ENCODE results near the gene MAPKBP1. TPM values are rescaled to one million over a fixed set of nuclear protein-coding genes. Genes with fewer than 3 reads are reported as not detected.

Gene MAPKBP1
- total RNA-seq, 2 experiments from 2014 or later = 24.7 to 33.1 TPM

GRCh38 chr15:41838400-41838897 is 64.2 kb downstream of the MAPKBP1 start, which contains the start of gene PLA2G4B:
TSS of gene PLA2G4B (plus strand) at chr15:41838847. CDS start at chr15:41838914, 67 bp downstream.
- Mint-ChIP-seq H3K27me3 (no peaks in the 10 kb centered on the region), H3K4me1 (peaks cover 2% of the 10 kb centered on the region), H3K36me3 (no peaks in the 10 kb centered on the region), H3K27ac (no peak within 1 kb of the TSS), H3K4me3 (no peak within 1 kb of the TSS), H3K9me3 (ENCODE audit: low read depth) (no peaks in the 10 kb centered on the region)
- ATAC-seq (no peak), DNase-seq (no peak)
- CTCF ChIA-PET = interaction anchor here (0.6 to 1.3 kb wide), 4 partner anchors 23 to 210 kb away, joined by 3 read pairs; no protein-coding TSS in a partner anchor

DNA sequence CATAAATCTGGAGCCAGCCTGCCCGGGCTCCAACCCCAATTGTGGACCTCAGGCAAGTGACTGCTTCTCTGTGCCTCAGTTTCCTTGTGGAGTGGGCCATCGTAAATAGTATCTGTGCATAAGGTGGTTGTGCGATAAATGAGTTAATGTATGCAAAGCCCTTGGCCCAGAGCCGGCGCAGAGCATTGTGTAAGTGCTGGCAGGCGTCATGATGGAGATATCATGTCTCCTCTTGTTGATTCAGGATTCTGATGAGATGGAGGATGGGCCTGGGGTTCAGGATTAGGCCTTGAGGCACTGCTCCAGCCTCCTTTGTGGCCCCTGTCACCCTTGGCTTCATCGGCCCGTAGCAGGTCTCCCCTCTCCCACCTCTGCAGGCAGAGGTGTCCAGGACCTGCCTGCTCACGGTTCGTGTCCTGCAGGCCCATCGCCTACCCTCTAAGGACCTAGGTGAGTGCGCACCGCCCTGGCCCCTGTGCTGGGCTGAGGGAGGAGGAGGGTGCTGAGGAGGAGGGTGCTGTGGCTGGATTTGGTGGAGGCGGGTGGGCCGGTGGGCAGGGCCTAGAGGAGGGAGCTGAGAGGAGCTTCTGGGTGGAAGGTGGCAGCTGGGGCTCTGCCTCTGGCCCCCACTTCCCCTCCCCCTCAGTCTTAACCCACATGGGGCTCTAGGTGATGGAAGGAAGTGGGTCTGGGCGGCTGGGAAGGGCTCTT is 65.7 kb downstream of the MAPKBP1 start:
- Mint-ChIP-seq H3K27me3 (no peaks in the 10 kb centered on the region), H3K9me3 (ENCODE audit: low read depth) (no peaks in the 10 kb centered on the region), H3K4me1 (peaks cover 2% of the 10 kb centered on the region), H3K4me3 (no peak overlapping the region), H3K36me3 (no peaks in the 10 kb centered on the region), H3K27ac (no peak overlapping the region)
- CTCF ChIA-PET = no interaction called here
- ATAC-seq (no peak), DNase-seq (no peak)

DNA sequence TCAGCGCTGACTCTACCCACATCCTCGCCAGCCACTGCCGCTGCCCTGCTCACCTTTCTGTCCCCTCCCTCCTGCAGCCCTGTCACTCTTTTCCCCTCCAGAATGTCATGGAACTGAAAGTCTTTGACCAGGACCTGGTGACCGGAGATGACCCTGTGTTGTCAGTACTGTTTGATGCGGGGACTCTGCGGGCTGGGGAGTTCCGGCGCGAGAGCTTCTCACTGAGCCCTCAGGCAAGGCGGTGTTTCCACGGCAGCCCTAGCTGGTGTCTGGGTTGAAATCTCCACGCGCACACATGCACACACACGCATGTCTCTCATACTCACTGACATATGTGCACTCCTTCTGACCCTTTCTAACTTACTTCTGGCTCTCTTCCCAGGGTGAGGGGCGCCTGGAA is 66.4 kb downstream of the MAPKBP1 start:
- H3K9me3 Mint-ChIP-seq (ENCODE audit: low read depth) = no peaks in the 10 kb centered on the region
- H3K27me3 Mint-ChIP-seq = no peaks in the 10 kb centered on the region
- ATAC-seq (no peak), DNase-seq (no peak)
- CTCF ChIA-PET = interaction anchor here (1.9 kb wide), 1 partner anchor 9 kb away, joined by 4 read pairs; no protein-coding TSS in a partner anchor
- H3K27ac Mint-ChIP-seq = no peak overlapping the region
- H3K4me3 Mint-ChIP-seq = no peak overlapping the region
- H3K4me1 Mint-ChIP-seq = peaks cover 2% of the 10 kb centered on the region
- no peaks in the 10 kb centered on the region for H3K36me3 Mint-ChIP-seq

GRCh38 chr15:41841131-41841530 is 66.8 kb downstream of the MAPKBP1 start:
- Mint-ChIP-seq H3K4me3 (no peak overlapping the region), H3K9me3 (ENCODE audit: low read depth) (no peaks in the 10 kb centered on the region), H3K27me3 (no peaks in the 10 kb centered on the region), H3K36me3 (no peaks in the 10 kb centered on the region), H3K4me1 (no peaks in the 10 kb centered on the region), H3K27ac (no peak overlapping the region)
- CTCF ChIA-PET = interaction anchor here (1.9 kb wide), 1 partner anchor 10 kb away, joined by 4 read pairs; no protein-coding TSS in a partner anchor
- no peak for ATAC-seq
- no peak for DNase-seq

GRCh38 chr15:41842229-41842628 is 67.9 kb downstream of the MAPKBP1 start:
- H3K27me3 Mint-ChIP-seq = no peaks in the 10 kb centered on the region
- H3K9me3 Mint-ChIP-seq (ENCODE audit: low read depth) = no peaks in the 10 kb centered on the region
- no peaks in the 10 kb centered on the region for H3K36me3 Mint-ChIP-seq
- peak; percentile 9 for ATAC-seq
- no peaks in the 10 kb centered on the region for H3K4me1 Mint-ChIP-seq
- no peak overlapping the region for H3K27ac Mint-ChIP-seq
- no peak for DNase-seq
- CTCF ChIA-PET = interaction anchor here (1.9 kb wide), 1 partner anchor 11 kb away, joined by 4 read pairs; no protein-coding TSS in a partner anchor
- H3K4me3 Mint-ChIP-seq = no peak overlapping the region

- Mint-ChIP-seq H3K36me3 (peaks cover 1% of the 10 kb centered on the region), H3K27ac (no peak overlapping the region), H3K9me3 (ENCODE audit: low read depth) (no peaks in the 10 kb centered on the region), H3K4me3 (no peak overlapping the region), H3K4me1 (peaks cover 2% of the 10 kb centered on the region), H3K27me3 (no peaks in the 10 kb centered on the region)
- DNase-seq (no peak), ATAC-seq (no peak)
- CTCF ChIA-PET = no interaction called here
Measured at GRCh38 chr15:41843571-41843970, 69.3 kb downstream of the MAPKBP1 start.

DNA sequence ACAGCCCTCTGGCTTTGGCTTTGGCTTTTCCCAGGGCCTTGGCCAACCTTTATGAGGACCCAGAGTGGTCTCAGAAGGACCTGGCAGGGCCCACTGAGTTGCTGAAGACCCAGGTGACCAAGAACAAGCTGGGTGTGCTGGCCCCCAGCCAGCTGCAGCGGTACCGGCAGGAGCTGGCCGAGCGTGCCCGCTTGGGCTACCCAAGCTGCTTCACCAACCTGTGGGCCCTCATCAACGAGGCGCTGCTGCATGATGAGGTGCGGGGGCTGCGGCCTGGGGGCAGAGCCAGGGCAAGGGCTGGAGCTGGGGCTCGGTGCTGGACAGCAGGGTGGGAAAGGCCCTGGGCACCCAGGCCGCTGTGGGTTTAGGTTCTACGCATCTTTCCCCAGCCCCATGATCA is 70.5 kb downstream of the MAPKBP1 start:
- no peaks in the 10 kb centered on the region for H3K9me3 Mint-ChIP-seq (ENCODE audit: low read depth)
- H3K27ac Mint-ChIP-seq = no peak overlapping the region
- no peaks in the 10 kb centered on the region for H3K27me3 Mint-ChIP-seq
- CTCF ChIA-PET = interaction anchor here (0.9 to 1.6 kb wide), 2 partner anchors 13 to 56 kb away, joined by 3 to 6 read pairs; no protein-coding TSS in a partner anchor
- peaks cover 1% of the 10 kb centered on the region for H3K36me3 Mint-ChIP-seq
- H3K4me3 Mint-ChIP-seq = no peak overlapping the region
- DNase-seq = no peak
- no peak for ATAC-seq
- peaks cover 3% of the 10 kb centered on the region for H3K4me1 Mint-ChIP-seq

GRCh38 chr15:41847206-41847605 is 72.9 kb downstream of the MAPKBP1 start:
- DNase-seq = no peak
- Mint-ChIP-seq H3K4me3 (no peak overlapping the region), H3K27me3 (no peaks in the 10 kb centered on the region), H3K27ac (no peak overlapping the region), H3K36me3 (peaks cover 1% of the 10 kb centered on the region), H3K4me1 (peaks cover 3% of the 10 kb centered on the region), H3K9me3 (ENCODE audit: low read depth) (no peaks in the 10 kb centered on the region)
- no peak for ATAC-seq
- CTCF ChIA-PET = interaction anchor here (1.9 kb wide), 1 partner anchor 74 kb away, joined by 4 read pairs; the partner anchor contains the start of gene MAPKBP1

DNA sequence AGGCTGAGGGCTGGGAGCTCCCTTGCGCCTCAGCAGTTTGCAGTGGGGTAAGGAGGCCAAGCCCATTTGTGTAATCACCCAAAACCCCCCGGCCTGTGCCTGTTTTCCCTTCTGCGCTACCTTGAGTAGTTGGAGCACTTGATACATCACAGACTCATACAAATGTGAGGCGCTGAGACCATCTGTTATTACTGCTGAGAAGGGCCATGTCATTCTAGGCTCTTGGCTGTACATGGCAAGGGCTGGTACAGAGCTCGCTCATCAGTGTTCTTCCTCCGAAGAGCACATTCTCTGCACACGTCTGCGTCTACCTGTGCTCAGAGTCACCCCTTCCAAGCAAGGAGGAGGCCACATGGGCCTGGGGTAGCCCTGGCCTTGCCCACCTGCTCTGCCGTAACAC is 73.7 kb downstream of the MAPKBP1 start:
- Mint-ChIP-seq H3K4me1 (peaks cover 3% of the 10 kb centered on the region), H3K36me3 (peaks cover 1% of the 10 kb centered on the region), H3K9me3 (ENCODE audit: low read depth) (no peaks in the 10 kb centered on the region), H3K4me3 (no peak overlapping the region), H3K27me3 (no peaks in the 10 kb centered on the region), H3K27ac (no peak overlapping the region)
- CTCF ChIA-PET = interaction anchor here (1.9 kb wide), 1 partner anchor 74 kb away, joined by 4 read pairs; the partner anchor contains the start of gene MAPKBP1
- ATAC-seq (no peak), DNase-seq (no peak)

DNA sequence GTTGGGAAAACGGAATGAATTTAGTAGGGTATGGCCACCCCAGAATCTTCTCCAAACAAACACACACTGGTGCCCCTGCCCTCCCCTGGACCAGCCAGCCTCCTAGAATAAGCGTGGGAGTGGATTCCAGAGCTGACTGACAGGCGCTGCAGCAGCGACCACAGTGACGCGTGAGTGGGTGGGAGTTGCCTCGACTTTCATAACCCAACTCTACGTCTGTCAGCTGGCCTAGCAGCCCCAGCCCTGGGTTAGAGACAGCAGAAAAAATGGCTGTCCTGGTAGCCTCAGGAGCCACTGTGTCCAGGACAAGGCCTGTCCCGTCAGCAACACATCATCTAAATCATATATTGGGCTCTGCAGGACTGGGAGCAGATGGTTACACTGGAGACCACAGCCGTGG is 74.3 kb downstream of the MAPKBP1 start:
- H3K27ac Mint-ChIP-seq = no peak overlapping the region
- peaks cover 3% of the 10 kb centered on the region for H3K4me1 Mint-ChIP-seq
- CTCF ChIA-PET = no interaction called here
- H3K9me3 Mint-ChIP-seq (ENCODE audit: low read depth) = no peaks in the 10 kb centered on the region
- ATAC-seq (no peak), DNase-seq (no peak)
- peaks cover 1% of the 10 kb centered on the region for H3K36me3 Mint-ChIP-seq
- H3K27me3 Mint-ChIP-seq = no peaks in the 10 kb centered on the region
- no peak overlapping the region for H3K4me3 Mint-ChIP-seq

GRCh38 chr15:41849204-41849603 is 74.9 kb downstream of the MAPKBP1 start:
- H3K4me3 Mint-ChIP-seq = no peak overlapping the region
- H3K36me3 Mint-ChIP-seq = peaks cover 1% of the 10 kb centered on the region
- no peaks in the 10 kb centered on the region for H3K9me3 Mint-ChIP-seq (ENCODE audit: low read depth)
- DNase-seq (no peak), ATAC-seq (no peak)
- H3K27ac Mint-ChIP-seq = no peak overlapping the region
- H3K4me1 Mint-ChIP-seq = peaks cover 3% of the 10 kb centered on the region
- CTCF ChIA-PET = no interaction called here
- no peaks in the 10 kb centered on the region for H3K27me3 Mint-ChIP-seq

GRCh38 chr15:41849861-41850260 is 75.6 kb downstream of the MAPKBP1 start:
- Mint-ChIP-seq H3K27me3 (no peaks in the 10 kb centered on the region), H3K9me3 (ENCODE audit: low read depth) (no peaks in the 10 kb centered on the region), H3K4me3 (no peak overlapping the region), H3K4me1 (peaks cover 3% of the 10 kb centered on the region), H3K27ac (no peak overlapping the region), H3K36me3 (peaks cover 1% of the 10 kb centered on the region)
- ATAC-seq (no peak), DNase-seq (no peak)
- CTCF ChIA-PET = no interaction called here

DNA sequence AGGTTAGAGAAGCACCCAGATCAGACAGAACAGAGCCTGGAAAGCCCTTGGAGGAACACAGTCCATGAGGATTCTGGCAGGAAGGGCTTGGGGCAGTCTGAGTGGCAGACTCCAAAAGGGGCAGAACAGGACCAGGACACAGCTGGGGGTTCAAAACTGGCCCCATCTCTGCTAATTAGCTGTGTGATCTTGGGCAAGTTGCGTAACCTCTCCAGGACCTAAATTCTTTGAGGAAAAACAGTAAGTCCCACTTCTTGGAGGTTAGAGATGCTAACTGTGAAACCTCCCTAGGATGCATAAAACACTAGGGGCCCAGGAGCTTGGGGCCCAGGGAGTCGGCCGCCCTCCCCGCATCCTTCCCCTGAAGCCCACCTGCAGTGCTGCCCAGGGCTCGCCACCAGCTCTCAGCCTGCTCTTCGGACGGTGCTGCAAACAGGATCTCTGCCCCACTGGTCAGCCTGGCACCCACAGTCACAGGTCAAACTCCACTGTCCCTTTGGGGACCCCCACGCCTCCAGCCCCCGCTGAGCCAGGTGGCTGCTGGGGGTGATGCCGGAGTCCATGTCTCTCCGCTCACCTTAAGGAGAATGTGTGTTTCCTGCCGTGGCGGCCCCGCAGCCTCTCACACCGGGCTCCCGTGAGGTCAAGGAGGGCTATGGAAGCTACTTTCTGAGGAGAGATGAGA is 76.3 kb downstream of the MAPKBP1 start:
- no peak for ATAC-seq
- DNase-seq = no peak
- CTCF ChIA-PET = no interaction called here
- peaks cover 1% of the 10 kb centered on the region for H3K36me3 Mint-ChIP-seq
- H3K4me3 Mint-ChIP-seq = no peak overlapping the region
- H3K4me1 Mint-ChIP-seq = peaks cover 3% of the 10 kb centered on the region
- no peak overlapping the region for H3K27ac Mint-ChIP-seq
- no peaks in the 10 kb centered on the region for H3K27me3 Mint-ChIP-seq
- no peaks in the 10 kb centered on the region for H3K9me3 Mint-ChIP-seq (ENCODE audit: low read depth)

GRCh38 chr15:41851167-41851523 is 76.9 kb downstream of the MAPKBP1 start:
- no peak overlapping the region for H3K4me3 Mint-ChIP-seq
- peaks cover 3% of the 10 kb centered on the region for H3K4me1 Mint-ChIP-seq
- no peaks in the 10 kb centered on the region for H3K9me3 Mint-ChIP-seq (ENCODE audit: low read depth)
- H3K36me3 Mint-ChIP-seq = peaks cover 1% of the 10 kb centered on the region
- DNase-seq (no peak), ATAC-seq (no peak)
- H3K27me3 Mint-ChIP-seq = no peaks in the 10 kb centered on the region
- CTCF ChIA-PET = interaction anchor here (1.5 kb wide), 1 partner anchor 54 kb away, joined by 4 read pairs; no protein-coding TSS in a partner anchor
- H3K27ac Mint-ChIP-seq = no peak overlapping the region
